Karpas-422 (cell line): Measurements from ENCODE around the gene ELMO3. TPM values are rescaled to one million over a fixed set of nuclear protein-coding genes. Genes with fewer than 3 reads are reported as not detected.

ENCODE experiments used
- DNase-seq: peaks from one replicate; pipeline ENCODE4 v3.0.0-alpha.2; 2015
- H2AFZ ChIP-seq: fragments of 200-600 bp; sonication (generic); 2 replicates; pipeline ENCODE4 v1.6.1; 2014; ENCODE audit warnings: antibody characterized with exemption, low read length, mixed read lengths
- H3K27ac ChIP-seq: fragments of 200-600 bp; sonication (generic); 2 replicates; pipeline ENCODE4 v1.5.1; 2014; ENCODE audit warnings: mild to moderate bottlenecking, low read length, moderate library complexity
- H3K27me3 ChIP-seq: fragments of 200-600 bp; sonication (generic); 2 replicates; pipeline ENCODE4 v1.6.1; 2014; ENCODE audit warnings: low read length, mixed read lengths
- H3K36me3 ChIP-seq: fragments of 200-600 bp; sonication (generic); 2 replicates; pipeline ENCODE4 v1.6.1; 2014; ENCODE audit warnings: low read length, mixed read lengths; ENCODE audit not compliant: insufficient read depth
- H3K4me1 ChIP-seq: fragments of 200-600 bp; sonication (generic); 2 replicates; pipeline ENCODE4 v1.6.1; 2014; ENCODE audit warnings: mild to moderate bottlenecking, low read length, mixed read lengths
- H3K4me2 ChIP-seq: fragments of 200-600 bp; sonication (generic); 2 replicates; pipeline ENCODE4 v1.6.1; 2014; ENCODE audit warnings: low read length, low read depth, mild to moderate bottlenecking; ENCODE audit not compliant: poor library complexity, severe bottlenecking
- H3K4me3 ChIP-seq: fragments of 200-600 bp; sonication (generic); 2 replicates; pipeline ENCODE4 v1.5.1; 2014; ENCODE audit warnings: mild to moderate bottlenecking, antibody characterized with exemption, low read length, mixed read lengths
- H3K79me2 ChIP-seq: fragments of 200-600 bp; sonication (generic); 2 replicates; pipeline ENCODE4 v1.6.1; 2014; ENCODE audit warnings: mild to moderate bottlenecking, low read length, mixed read lengths
- H3K9ac ChIP-seq: fragments of 200-600 bp; sonication (generic); 2 replicates; pipeline ENCODE4 v1.6.0; 2014; ENCODE audit warnings: low read length
- H3K9me2 ChIP-seq: fragments of 200-600 bp; sonication (generic), shearing (Covaris generic); replicated peaks from 2 replicates; pipeline ENCODE4 v1.6.0; 2014; ENCODE audit warnings: mild to moderate bottlenecking, low read length, moderate library complexity; ENCODE audit not compliant: insufficient read depth
- H3K9me3 ChIP-seq: fragments of 300-700, 200-600 bp; sonication (generic); 2 replicates; pipeline ENCODE4 v1.6.1; 2014; ENCODE audit warnings: low read length, mixed read lengths
- H4K20me1 ChIP-seq: fragments of 200-600 bp; sonication (generic); 2 replicates; pipeline ENCODE4 v1.6.1; 2014; ENCODE audit warnings: mild to moderate bottlenecking, antibody characterized with exemption, low read length, low read depth; ENCODE audit not compliant: insufficient read depth
- small RNA-seq: library from RNA; depleted of rRNA; stranded (forward); fragments of <200 nt; gene quantifications from one replicate; pipeline ENCODE3, GENCODE V24; 2014
- total RNA-seq: library from RNA; depleted of rRNA; stranded (reverse); fragments of >200 nt; shearing (Covaris generic); gene quantifications from 2 replicates; pipeline ENCODE4 v1.2.3, GENCODE V29; 2014; ENCODE audit warnings: low replicate concordance; rRNA removed

ELMO3 gene
- total RNA-seq, 1 experiment from 2014 or later, result 0.82 TPM

DNA sequence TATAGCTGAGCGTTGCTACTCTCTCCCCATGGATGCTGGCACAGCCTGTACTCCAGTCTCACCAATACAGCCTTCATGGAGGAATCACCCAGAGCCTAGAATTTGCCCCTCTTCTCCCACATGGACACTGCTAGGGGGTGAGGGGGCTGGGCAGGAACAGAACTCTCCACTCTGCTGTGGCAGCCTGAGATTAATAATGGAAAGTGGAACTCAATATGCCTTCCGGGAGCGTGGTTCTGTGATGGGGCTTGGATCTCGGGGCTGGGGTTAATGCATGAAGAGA lies 51.1 kb downstream of the ELMO3 start:
- Histone ChIP-seq H3K4me3 (peak overlapping the region; percentile 88), H3K79me2 (peaks cover 11% of the 10 kb centered on the region; the same call in 1 of the 2 replicates), H3K9me2 (no peaks in the 10 kb centered on the region), H3K27me3 (no peaks in the 10 kb centered on the region), H3K27ac (peak overlapping the region; percentile 61), H3K36me3 (no peaks in the 10 kb centered on the region), H3K4me1 (peaks cover 43% of the 10 kb centered on the region), H2AFZ (no peak overlapping the region), H3K4me2 (peak overlapping the region; percentile 95), H4K20me1 (0 out of 2 replicates have a peak, but pooled peaks cover 2% of the 10 kb centered on the region), H3K9me3 (no peaks in the 10 kb centered on the region), H3K9ac (peak overlapping the region; percentile 90)
- no peak for DNase-seq

DNA sequence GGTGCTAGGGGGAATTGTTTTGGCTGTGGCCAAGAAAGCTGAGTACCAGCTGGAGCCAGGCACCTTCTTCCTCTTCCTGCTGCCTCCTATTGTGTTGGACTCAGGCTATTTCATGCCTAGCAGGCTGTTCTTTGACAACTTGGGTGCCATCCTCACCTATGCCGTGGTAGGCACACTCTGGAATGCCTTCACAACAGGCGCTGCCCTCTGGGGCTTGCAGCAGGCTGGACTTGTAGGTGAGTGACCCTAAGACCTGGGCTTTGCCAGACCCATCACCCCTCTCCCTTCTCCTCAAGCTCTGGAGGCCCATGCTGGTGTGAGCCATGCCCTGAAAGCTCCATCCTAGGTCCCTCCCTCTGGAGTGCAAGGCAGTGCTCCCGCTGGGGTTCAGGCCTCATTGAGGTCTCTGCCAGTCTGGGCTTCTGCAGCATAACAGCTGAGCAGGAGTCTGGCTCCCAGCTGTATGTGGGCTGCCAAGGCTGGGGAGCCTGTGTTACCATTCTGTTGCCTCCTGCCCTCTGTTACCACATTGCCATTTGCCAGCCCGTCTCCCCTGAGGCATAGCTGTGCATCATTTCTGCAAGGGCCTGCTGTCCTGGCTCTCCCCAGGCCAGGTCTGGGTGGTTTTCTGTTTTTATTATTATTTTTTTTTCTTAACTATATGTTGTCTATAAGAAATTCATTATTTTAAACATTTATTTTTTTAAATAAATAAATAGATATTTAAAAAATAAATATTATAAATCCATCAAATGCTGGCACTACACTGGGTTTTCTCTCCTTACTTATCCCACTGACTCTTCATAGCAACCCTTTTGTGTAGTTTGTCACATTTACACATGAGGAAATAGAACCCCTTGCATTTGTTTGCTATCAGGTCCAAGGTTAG lies 53.9 kb downstream of the ELMO3 start:
- Histone ChIP-seq H3K79me2 (no peaks in the 10 kb centered on the region), H4K20me1 (no peaks in the 10 kb centered on the region), H3K4me1 (peaks cover 29% of the 10 kb centered on the region), H2AFZ (no peak overlapping the region), H3K9me2 (no peaks in the 10 kb centered on the region), H3K4me2 (no peak overlapping the region), H3K9me3 (no peaks in the 10 kb centered on the region), H3K4me3 (no peak overlapping the region), H3K27ac (no peak overlapping the region), H3K36me3 (no peaks in the 10 kb centered on the region), H3K9ac (no peak overlapping the region), H3K27me3 (no peaks in the 10 kb centered on the region)
- DNase-seq, result peak; percentile 38

Small RNA genes lying within 50 kb of the gene (small RNA-seq; reads per million reads assigned to genes)
- 1.9 reads per million, percentile 51 among the genes with 10 or more reads in this experiment for gene MIR328

Other genes with a start within 250 kb of the ELMO3 start
- 20.9 and 28.3 TPM in 2 replicates for gene CES3, start 237.9 kb upstream of the ELMO3 start, total RNA-seq
- not detected in 2 replicates for gene CES4A, start 210.5 kb upstream of the ELMO3 start, total RNA-seq
- gene CBFB, start 170.0 kb upstream of the ELMO3 start, total RNA-seq, result 55.6 and 79.3 TPM in 2 replicates
- 16.8 and 30.7 TPM in 2 replicates for gene PHAF1, start 89.2 kb upstream of the ELMO3 start, total RNA-seq
- gene B3GNT9, start 48.1 kb upstream of the ELMO3 start, total RNA-seq, result 1.4 and 1.8 TPM in 2 replicates
- gene TRADD, start 39.2 kb upstream of the ELMO3 start, total RNA-seq, result 11.4 and 14.7 TPM in 2 replicates
- gene FBXL8, start 39.2 kb upstream of the ELMO3 start, total RNA-seq, result 2.6 and 14.6 TPM in 2 replicates
- gene HSF4, start 34.4 kb upstream of the ELMO3 start, total RNA-seq, result 12.4 and 15.2 TPM in 2 replicates
- 0.15 and 1.8 TPM in 2 replicates for gene NOL3, start 28.6 kb upstream of the ELMO3 start, total RNA-seq
- gene MATCAP1, start 15.2 kb upstream of the ELMO3 start, total RNA-seq, result 6.8 and 16.9 TPM in 2 replicates
- gene EXOC3L1, start 9.0 kb upstream of the ELMO3 start, total RNA-seq, result not detected in 2 replicates
- gene E2F4, start 7.0 kb upstream of the ELMO3 start, total RNA-seq, result 109 and 171 TPM in 2 replicates
- 19.5 and 38.9 TPM in 2 replicates for gene TMEM208, start 28.0 kb downstream of the ELMO3 start, total RNA-seq
- 29.1 and 33.1 TPM in 2 replicates for gene FHOD1, start 48.4 kb downstream of the ELMO3 start, total RNA-seq
- gene SLC9A5, start 49.8 kb downstream of the ELMO3 start, total RNA-seq, result 4.9 and 6.1 TPM in 2 replicates
- 0.36 and 0.86 TPM in 2 replicates for gene PLEKHG4, start 80.4 kb downstream of the ELMO3 start, total RNA-seq
- gene KCTD19, start 127.6 kb downstream of the ELMO3 start, total RNA-seq, result not detected in 2 replicates
- not detected in 2 replicates for gene LRRC36, start 127.7 kb downstream of the ELMO3 start, total RNA-seq
- not detected in 2 replicates for gene TPPP3, start 194.4 kb downstream of the ELMO3 start, total RNA-seq
- 0.11 TPM in 1 of 2 replicates, not detected in the other for gene ZDHHC1, start 217.3 kb downstream of the ELMO3 start, total RNA-seq
- gene HSD11B2, start 232.0 kb downstream of the ELMO3 start, total RNA-seq, result not detected in 2 replicates